Cardiac septum (tissue), 1 donor: ENCODE data around the gene ATXN1. TPM values are rescaled to one million over a fixed set of nuclear protein-coding genes. Genes with fewer than 3 reads are reported as not detected.

Experiments
- DNase-seq: peaks from one replicate; pipeline ENCODE4 v3.0.0-alpha.2; 2020; ENCODE audit warnings: low spot score
- intact Hi-C: fragments of 100-400 bp; cut with DNase I; formaldehyde crosslinking; loops from one replicate; pipeline ENCODE4 v1.14.0; 2022
- total RNA-seq: library from RNA; stranded (reverse); fragmentation: NEBNext Ultra II Directional; extraction: Animal tissue kit (Norgen Biotek cat#: 25700); gene quantifications from one replicate; pipeline ENCODE4 v1.2.1, GENCODE V29; 2021
- donor health status: DM: no; HTN: no; CAD: no.

The ATXN1 gene
- total RNA-seq, 1 donor from 2014 or later = 40.2 TPM

DNA sequence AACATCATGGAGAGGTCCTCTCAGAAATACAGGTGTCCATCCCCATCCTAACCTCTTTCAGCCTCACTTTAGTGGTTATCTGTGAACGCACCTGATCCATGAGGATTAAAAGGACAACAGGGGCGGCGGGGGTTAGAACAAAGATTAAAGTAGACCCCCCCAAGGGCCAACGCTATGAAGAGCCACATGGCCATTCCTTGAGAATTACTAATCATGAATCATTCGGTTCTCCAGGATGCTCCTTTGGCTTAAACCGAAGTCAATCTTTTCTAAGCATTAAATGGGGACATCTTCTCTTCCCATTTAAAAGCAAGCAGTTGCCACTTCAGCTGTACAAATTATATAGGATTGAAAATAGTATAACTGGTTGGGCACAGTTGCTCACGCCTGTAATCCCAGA lies 310.4 kb downstream of the ATXN1 start:
- intact Hi-C loops = no loop called here

GRCh38 chr6:16450285-16450684 lies 311.0 kb downstream of the ATXN1 start:
- no peak for DNase-seq
- intact Hi-C loops = no loop called here

More for the DNA sequence above, 310.4 kb downstream of the ATXN1 start:
- DNase-seq = no peak

DNA sequence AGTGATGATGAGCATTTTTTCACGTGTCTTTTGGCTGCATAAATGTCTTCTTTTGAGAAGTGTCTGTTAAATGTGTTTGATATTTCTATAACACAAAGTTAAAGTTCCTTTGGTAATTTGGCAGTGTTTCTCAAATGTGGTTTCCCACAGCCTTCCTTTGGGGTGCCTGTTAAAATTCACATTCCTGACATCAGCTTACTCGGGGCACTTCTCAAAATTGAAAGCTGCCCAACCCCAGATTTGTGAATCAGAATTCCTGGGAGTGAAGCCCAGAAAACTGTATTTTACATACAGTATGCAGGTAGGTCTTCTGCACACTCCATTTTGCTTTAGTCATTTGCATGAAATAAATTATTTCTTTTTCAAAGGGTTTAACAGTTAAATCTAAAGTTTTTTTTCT lies 315.0 kb downstream of the ATXN1 start:
- DNase-seq = no peak
- intact Hi-C loops = no loop called here

GRCh38 chr6:16442031-16442430 lies 319.2 kb downstream of the ATXN1 start:
- intact Hi-C loops = no loop called here
- DNase-seq = no peak

DNA sequence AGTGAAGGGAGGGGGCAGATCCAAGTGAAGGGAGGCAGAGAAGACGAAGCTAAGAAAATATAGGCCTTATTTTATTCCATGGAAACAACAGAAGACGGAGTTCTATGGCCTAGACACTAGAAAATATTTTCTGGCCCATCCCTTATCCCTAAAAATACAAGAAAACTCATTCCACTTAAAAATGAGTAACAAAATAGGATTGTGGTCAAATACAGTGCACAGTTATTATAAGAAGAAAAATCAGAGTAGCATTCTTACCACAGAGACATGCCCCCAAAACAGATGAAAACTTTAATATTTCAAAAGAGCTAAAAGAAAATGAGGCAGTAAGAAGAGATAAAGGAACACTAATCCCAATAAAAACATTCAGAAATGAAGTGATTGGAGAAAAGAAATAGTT lies 320.0 kb downstream of the ATXN1 start:
- intact Hi-C loops = no loop called here

DNA sequence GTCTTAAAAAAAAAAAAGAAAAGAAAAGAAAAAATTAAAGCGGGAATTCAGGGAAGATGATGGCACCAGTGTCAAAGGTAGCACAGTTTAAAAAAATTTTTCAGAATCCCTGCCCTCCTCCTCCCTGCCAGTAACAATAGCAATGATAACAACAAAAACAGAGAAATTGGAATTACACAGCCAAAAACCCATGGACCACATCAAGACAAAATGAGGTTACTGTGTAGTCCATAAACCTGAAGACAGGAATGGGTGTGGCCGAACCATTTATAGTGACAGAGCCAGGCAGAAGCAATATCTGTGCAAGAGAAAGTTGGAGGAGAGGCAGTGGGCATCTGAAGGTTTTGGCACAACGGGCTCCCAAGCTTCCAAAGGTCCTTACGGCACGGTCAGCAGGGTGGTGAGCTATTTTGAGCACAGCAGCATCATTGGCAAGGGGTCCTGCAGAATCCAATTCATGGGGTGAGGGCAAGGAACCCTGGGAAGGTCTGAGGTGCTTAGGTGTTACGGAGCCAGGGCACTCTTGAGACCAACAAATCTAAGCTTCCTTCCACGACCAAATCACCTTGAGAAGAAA lies 320.5 kb downstream of the ATXN1 start:
- intact Hi-C loops = no loop called here

More for the DNA sequence above, 320.0 kb downstream of the ATXN1 start:
- DNase-seq = no peak

DNA sequence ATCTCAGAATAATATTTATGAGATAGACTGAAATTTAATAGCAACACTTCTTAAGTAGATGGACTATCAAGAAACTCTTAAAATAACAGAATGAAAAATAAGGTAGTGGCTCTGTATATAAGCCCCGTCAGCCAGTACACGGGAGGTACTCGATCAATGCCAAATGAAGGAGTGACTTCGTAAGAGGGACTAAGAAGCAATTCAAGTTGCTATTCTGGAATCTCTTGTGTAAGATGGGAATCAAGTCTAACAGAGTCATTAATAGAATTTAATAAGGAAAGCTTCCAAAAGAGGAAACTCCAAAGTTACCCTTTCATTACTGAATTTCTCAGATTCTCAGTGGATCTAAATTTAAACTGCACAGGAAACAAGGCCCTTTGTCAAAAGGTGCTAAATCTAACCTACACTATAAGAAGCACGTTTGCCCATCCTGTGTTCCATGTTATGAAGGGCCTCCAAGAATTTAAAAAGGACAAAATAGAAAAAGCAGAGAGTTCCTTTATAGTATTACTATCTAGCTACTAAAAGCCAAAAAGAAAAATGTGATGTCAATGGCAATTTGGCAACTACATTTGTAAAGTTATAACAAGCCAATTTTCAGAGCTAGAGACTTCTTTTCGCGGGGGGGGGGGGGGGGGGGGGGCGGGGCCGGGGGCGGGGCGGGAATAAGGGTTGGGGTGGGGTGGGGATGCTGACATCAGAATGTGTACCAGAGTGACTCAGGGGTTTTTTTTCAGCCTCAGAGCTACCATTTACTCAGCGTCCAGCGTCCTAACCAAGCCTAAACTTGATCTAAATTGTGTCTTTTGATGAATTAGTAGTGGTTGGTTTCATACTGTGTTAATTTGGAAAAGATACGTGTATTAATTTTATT lies 322.3 kb downstream of the ATXN1 start:
- intact Hi-C loops = no loop called here
- DNase-seq = no peak

More for the DNA sequence above, 320.5 kb downstream of the ATXN1 start:
- no peak for DNase-seq

- intact Hi-C loops = no loop called here
- DNase-seq = no peak
Observed at GRCh38 chr6:16437984-16438383, 323.3 kb downstream of the ATXN1 start.

DNA sequence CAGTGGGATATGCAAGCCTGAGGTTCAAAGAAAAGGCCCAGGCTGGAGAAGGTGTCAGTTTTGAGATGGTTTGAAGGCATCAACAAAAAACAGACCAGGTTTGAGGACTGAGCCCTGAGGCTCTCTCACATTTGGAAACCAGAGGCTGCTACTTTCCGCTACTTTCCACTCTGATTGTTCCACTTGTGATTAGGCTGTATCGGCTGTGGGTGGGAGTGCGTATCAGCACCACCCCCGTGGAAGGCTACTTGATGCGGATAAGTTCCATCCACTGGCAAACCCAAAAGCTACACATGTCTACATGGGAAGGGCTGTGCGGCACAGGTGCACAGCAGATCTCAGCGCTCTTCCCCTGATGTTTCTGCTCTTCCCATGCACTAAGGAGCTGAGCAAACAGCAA lies 324.2 kb downstream of the ATXN1 start:
- DNase-seq = no peak
- intact Hi-C loops = no loop called here

DNA sequence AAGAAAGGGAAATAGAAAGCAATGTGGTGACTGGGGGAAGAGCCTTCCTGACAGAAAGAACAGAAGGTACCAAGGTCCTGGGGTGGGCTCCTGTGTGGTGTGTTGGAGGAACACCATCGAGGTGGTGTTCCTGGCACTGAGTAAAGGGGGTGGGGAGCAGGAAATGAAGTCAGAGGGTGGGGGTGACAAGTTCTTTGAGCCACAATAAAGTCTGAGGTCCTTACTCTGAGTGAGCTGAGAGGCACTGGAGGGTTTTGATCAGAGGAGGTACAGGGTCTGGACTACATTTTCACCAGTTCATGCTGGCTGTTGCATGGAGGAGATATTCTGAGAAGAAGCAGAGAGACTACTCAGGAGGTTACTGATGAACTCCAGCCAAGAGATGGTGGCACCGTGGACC lies 324.7 kb downstream of the ATXN1 start:
- intact Hi-C loops = no loop called here
- no peak for DNase-seq

GRCh38 chr6:16434885-16435284 lies 326.4 kb downstream of the ATXN1 start:
- intact Hi-C loops = no loop called here
- no peak for DNase-seq

DNA sequence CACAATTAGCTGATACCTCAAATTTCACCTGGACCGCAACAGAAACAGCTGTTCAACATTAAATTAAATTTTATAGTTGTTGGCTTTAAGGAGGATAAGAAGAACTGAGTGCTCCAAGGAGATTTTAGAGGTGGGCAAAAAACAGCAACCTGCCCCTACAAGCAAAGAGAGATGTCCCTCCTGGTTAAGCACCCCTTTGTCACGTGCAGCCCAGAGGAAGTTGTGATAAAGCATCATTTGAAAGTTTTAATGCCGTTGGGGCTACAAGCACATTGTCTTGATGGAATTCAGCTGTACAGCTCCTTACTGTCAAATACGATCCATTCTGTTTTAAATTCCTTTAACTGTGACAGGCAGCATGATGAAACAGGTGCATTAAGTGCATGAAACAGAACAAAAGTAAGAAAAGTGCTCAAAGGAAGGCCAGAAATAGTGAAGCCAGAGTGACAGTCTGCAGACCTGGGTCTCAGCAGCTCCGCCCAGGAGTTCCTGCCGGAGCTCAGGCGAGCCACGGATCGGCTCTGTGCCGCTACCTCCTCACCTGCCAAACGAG lies 327.8 kb downstream of the ATXN1 start:
- intact Hi-C loops = no loop called here
- no peak for DNase-seq

DNA sequence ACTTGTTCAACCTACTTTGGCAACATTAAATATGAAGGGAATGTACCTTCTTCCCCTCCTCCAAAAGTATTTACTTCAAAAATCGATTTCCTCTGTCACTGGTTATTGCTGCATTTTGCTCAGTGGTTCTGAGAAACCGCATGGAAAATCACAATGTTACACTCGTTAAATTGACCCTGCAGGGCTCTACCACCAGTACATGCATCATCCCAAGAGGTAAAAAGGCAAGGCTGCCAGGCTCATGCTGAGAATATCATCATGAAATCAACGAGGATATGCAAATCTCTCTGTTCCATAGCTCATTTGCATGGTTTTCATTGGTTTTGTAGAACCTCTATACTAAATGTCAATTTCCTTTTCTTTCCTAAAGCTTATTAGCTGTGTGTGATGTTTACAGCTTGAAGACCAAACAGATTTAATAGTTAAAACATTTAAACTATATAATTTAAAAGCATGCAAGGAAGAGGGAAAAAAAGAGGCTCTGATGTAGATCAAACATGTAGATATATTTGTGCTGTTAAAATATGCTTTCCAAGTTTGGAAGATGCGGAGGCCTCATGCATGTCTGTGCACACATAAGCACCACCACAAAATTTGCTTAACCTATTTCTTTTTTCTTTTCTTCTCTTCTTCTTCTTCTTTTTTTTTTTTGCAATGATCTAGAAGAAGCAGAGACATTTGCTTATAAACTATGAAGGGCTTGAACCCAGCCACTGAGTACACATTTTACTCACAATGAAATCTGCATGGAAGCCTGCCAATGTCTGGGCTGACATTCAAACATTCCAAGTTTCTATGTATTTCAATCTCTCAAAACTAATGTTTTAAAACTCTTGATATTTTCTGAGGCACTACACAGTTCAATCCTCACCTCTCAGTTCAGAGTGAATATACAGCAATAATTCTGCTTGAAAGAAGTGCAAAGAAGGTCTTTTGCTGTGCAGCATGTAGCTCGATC lies 328.9 kb downstream of the ATXN1 start:
- no peak for DNase-seq
- intact Hi-C loops = no loop called here

DNA sequence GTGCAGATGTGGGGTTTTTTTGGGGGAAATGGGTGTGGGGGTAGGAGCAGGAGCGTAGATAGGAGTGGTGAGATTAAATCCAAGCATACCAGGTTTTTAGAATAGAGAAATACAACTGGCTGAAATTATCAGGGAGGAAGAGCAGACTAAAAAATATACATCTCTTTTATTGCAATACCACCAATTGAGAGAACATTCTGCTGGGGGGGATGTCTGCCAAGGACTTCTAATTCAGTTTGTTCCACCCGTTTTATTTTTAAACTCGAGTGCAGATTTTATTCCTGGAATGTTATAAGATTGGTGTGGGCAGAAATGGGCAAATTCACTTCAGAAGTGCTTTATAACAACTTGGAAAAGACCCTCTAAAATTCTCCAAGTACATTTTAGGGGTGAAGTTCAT lies 330.2 kb downstream of the ATXN1 start:
- intact Hi-C loops = no loop called here
- no peak for DNase-seq

GRCh38 chr6:16430391-16431089 lies 330.7 kb downstream of the ATXN1 start:
- intact Hi-C loops = no loop called here
- DNase-seq = no peak

DNA sequence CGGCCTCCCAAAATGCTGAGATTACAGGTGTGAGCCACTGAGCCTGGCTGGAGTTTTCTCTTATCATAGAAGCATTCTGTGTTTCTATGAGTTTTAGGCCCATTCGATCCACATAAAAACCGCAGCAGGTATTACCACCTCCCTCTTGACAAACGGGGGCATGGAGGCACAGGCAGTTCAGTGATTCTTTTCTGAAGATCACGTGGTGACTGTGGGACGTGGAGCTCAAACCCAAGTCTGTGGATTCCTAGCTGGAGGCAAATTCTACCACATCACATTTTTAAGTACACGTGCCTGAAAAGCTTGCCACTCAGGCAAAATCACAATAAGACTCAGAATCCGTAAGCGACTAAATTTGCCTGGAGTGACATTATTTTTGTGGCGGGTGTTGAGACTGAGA lies 331.6 kb downstream of the ATXN1 start:
- DNase-seq = no peak
- intact Hi-C loops = no loop called here

DNA sequence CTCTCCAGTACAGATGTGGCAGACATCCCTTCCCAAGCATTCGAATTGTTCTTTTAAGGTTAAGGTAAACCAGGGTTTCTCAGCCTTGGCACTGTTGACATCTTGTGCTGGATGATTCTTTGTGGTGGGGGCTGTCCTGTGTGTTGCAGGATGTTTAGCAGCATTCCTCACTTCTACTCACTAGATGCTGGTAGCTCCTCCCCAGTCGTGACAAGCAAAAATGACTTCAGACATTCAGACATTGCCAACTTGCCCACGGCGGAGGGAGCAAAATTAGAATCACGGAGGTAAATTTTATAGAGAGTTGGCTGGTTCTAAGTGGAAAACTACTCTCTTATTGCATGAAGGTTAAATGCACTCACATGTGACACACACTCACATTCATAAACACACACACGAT lies 334.1 kb downstream of the ATXN1 start:
- intact Hi-C loops = no loop called here
- no peak for DNase-seq

- intact Hi-C loops = no loop called here
- DNase-seq = no peak
Observed at GRCh38 chr6:16425881-16426615, 335.2 kb downstream of the ATXN1 start.
